ENCODE results near the gene PPM1J. TPM values are rescaled to one million over a fixed set of nuclear protein-coding genes. Genes with fewer than 3 reads are reported as not detected.

Gene PPM1J
- total and polyA plus RNA-seq, 2 of the 8 experiments (the other 6 are each of a cell fraction or from before 2014, with no cell fraction given): 19.4 to 31.6 TPM

GRCh38 chr1:112743174-112744008, 28.3 kb upstream of the PPM1J start:
- CTCF ChIA-PET (ENCODE audit: partially characterized antibody): interaction anchor here (0.6 to 7.4 kb wide), 22 partner anchors 10 to 354 kb away, joined by 3 to 73 read pairs (median 5); partner anchors contain the start of genes LRIG2 and PPM1J
- H3K79me2 ChIP-seq (ENCODE audit: control insufficient read depth in 1 of 2, insufficient read depth in 2 of 2, low read length in 2 of 2): no peaks in the 10 kb centered on the region
- peaks cover 9 to 34% (median 27%) of the 10 kb centered on the region in 4 experiments for H3K27me3 ChIP-seq (replicated peaks in 1 of 4; ENCODE audit: control insufficient read depth in 3 of 4, extremely low read depth in 1 of 4, insufficient read depth in 3 of 4, low read length in 3 of 4)
- H2BK120ac ChIP-seq (replicated peaks; ENCODE audit: low read depth, low read length): no peak overlapping the region
- no peak overlapping the region for H2BK15ac ChIP-seq (ENCODE audit: low read length)
- H3K14ac ChIP-seq (ENCODE audit: insufficient read length): no peak overlapping the region
- peak overlapping the region; percentile 71 for H3K18ac ChIP-seq (ENCODE audit: extremely low read depth, low read length)
- FAIRE-seq (no peak), DNase-seq (ENCODE audit: low read depth in 1 of 2, low spot score in 2 of 2) (peak in 1 of 2 experiments; percentile 71)
- H3K27ac ChIP-seq (ENCODE audit: low read depth, low read length): no peak overlapping the region
- peak overlapping the region; percentile 74 for H4K91ac ChIP-seq (replicated peaks; ENCODE audit: insufficient read length, low read length)
- TF ChIP-seq E2F6 (IDR thresholded peaks at IDR 0.05) (no peak), EGR1 (IDR thresholded peaks at IDR 0.05; ENCODE audit: borderline replicate concordance, low read depth, low read length) (peak; percentile 94)
- POLR2A ChIA-PET (ENCODE audit: partially characterized antibody): interaction anchor here (1.4 to 2.9 kb wide), 3 partner anchors 9 to 24 kb away, joined by 3 to 15 read pairs (median 4); a partner anchor contains a TSS
- H3K36me3 ChIP-seq (ENCODE audit: control insufficient read depth in 2 of 4, insufficient read depth in 4 of 4, low read length in 3 of 4): no peaks in the 10 kb centered on the region
- H3K23ac ChIP-seq (ENCODE audit: insufficient read length): no peak overlapping the region
- no peak overlapping the region for H3K56ac ChIP-seq (replicated peaks; ENCODE audit: insufficient read length, low read depth, low read length)
- H3K4me3 ChIP-seq (ENCODE audit: extremely low read depth in 1 of 4, insufficient read depth in 2 of 4, low read depth in 3 of 4, low read length in 4 of 4): peak overlapping the region; percentile 39 to 59 (median 50)
- peaks cover 0 to 7% of the 10 kb centered on the region in 2 experiments; a peak in 1 of 4 replicates for H3K9me3 ChIP-seq (ENCODE audit: insufficient read depth in 2 of 2, low read depth in 1 of 2, low read length in 1 of 2)
- peak overlapping the region; percentile 2; the same call in 1 of the 2 replicates for H2BK12ac ChIP-seq (ENCODE audit: low read depth, low read length)
- no peaks in the 10 kb centered on the region for H4K20me1 ChIP-seq (replicated peaks in 1 of 2; ENCODE audit: control insufficient read depth in 1 of 2, insufficient read depth in 2 of 2, low read length in 2 of 2)
- no peak overlapping the region for H2AK5ac ChIP-seq (ENCODE audit: low read depth, low read length)
- peaks cover 0 to 7% (median 5%) of the 10 kb centered on the region in 4 experiments; a peak in 4 of 7 replicates for H3K4me1 ChIP-seq (replicated peaks in 1 of 4; ENCODE audit: control insufficient read depth in 3 of 4, insufficient read depth in 4 of 4, low read length in 3 of 4)
- H4K5ac ChIP-seq (ENCODE audit: insufficient read length, low read depth, low read length): no peak overlapping the region
- H2AFZ ChIP-seq (ENCODE audit: low read length): peak overlapping the region; percentile 61
- no peak overlapping the region for H2BK20ac ChIP-seq (ENCODE audit: low read length)
- H3K9ac ChIP-seq (replicated peaks in 1 of 4; ENCODE audit: extremely low read depth in 1 of 4, low read depth in 3 of 4, low read length in 3 of 4): peak overlapping the region in 2 of 4 experiments; percentile 3 to 4; a peak in 1 of 7 replicates
- H3K79me1 ChIP-seq (ENCODE audit: low read depth, low read length): no peaks in the 10 kb centered on the region
- peak overlapping the region; percentile 45 for H4K8ac ChIP-seq (ENCODE audit: extremely low read depth, insufficient read depth, low read length)
- WGBS, 2 experiments (ENCODE audit: extremely low coverage in 1 of 2, insufficient coverage in 1 of 2, insufficient read length in 1 of 2, insufficient replicate concordance in 2 of 2, low coverage in 1 of 2, low lambda C conversion rate in 2 of 2, missing lambda C conversion rate in 1 of 2): 52% methylated on average over 42 of the region's 54 CpGs; no CpG with 5 or more reads in 1 of the 2 experiments
- peak overlapping the region; percentile 78 to 85 for H3K4me2 ChIP-seq (ENCODE audit: insufficient read depth in 1 of 2, low read depth in 2 of 2, low read length in 2 of 2)
- H3K4ac ChIP-seq (replicated peaks; ENCODE audit: insufficient read length, low read depth, low read length): no peak overlapping the region
- H3K23me2 ChIP-seq (ENCODE audit: low read depth, low read length): peaks cover 10% of the 10 kb centered on the region; the same call in 1 of the 2 replicates
- H2BK5ac ChIP-seq (ENCODE audit: low read depth, low read length): no peak overlapping the region

Data from H1 (cell line).